ENCODE results near the gene ANKH. TPM values are rescaled to one million over a fixed set of nuclear protein-coding genes. Genes with fewer than 3 reads are reported as not detected.

ANKH gene
- total and polyA plus RNA-seq, 10 of the 15 experiments (the other 5 are each of a cell fraction or from before 2014, with no cell fraction given) = 2.1 to 43.9 (median 14.4) TPM

DNA sequence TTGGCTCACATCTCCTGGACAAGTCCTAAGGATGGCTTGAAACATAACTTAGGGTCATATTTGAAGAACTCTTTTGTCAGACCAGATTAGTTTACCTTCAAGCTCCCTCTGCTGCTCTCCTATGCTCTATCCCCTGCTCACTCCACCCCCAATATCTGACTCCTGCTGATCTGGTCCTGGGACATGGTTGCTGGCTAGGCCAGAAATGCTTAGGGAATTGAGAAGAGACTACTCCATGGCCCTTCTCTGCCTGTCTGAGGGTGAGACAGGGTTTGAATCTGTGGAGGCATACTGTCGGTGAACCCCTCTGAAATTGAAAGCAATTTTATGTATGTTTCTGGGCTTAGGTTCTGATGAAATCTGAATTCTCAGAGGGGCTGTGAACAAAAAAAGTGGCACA, 203.8 kb downstream of the ANKH start:
- Histone ChIP-seq H3K9ac (ENCODE audit: control insufficient read depth, insufficient read depth, low read length) (peak overlapping the region; percentile 62), H3K36me3 (ENCODE audit: control insufficient read depth in 2 of 2, insufficient read depth in 2 of 2, low read length in 1 of 2) (0 out of 4 replicates have a peak, but pooled peaks cover 0 to under 1% of the 10 kb centered on the region in 2 experiments), H3K4me3 (peak overlapping the region; percentile 84), H3K4me2 (ENCODE audit: control insufficient read depth, insufficient read depth) (peak overlapping the region; percentile 94), H3K27me3 (replicated peaks in 1 of 2; ENCODE audit: control insufficient read depth in 2 of 2, insufficient read depth in 2 of 2, low read length in 1 of 2) (no peaks in the 10 kb centered on the region), H3K27ac (ENCODE audit: control insufficient read depth, insufficient read depth) (peak overlapping the region; percentile 83), H3K4me1 (ENCODE audit: control insufficient read depth, insufficient read depth, low read length) (peaks cover 28% of the 10 kb centered on the region), H4K20me1 (ENCODE audit: control insufficient read depth, insufficient read depth) (no peaks in the 10 kb centered on the region; the same call in 1 of the 2 replicates), H3K79me2 (ENCODE audit: control insufficient read depth, insufficient read depth, low read length) (peaks cover 98% of the 10 kb centered on the region), H2AFZ (ENCODE audit: control insufficient read depth, low read depth, low read length) (no peak overlapping the region), H3K9me3 (replicated peaks; ENCODE audit: control insufficient read depth, insufficient read depth, low read length) (no peaks in the 10 kb centered on the region)
- FAIRE-seq (no peak), DNase-seq (ENCODE audit: low read depth, low spot score) (no peak), ATAC-seq (peak; percentile 0; the same call in 1 of the 3 replicates)
- intact Hi-C loops (cut with micrococcal nuclease; ENCODE audit: unreplicated experiment) = loop anchor here (5.0 kb wide), 2 partner anchors 415 to 520 kb away; no protein-coding TSS in a partner anchor
- BruUV-seq (replicated peaks) = no TSS peak
- WGBS (ENCODE audit: insufficient coverage, insufficient replicate concordance, low lambda C conversion rate, missing lambda C conversion rate) = 6% methylated on average over 1 of the region's 1 CpG
- ChIA-PET SMC1A (ENCODE audit: uncharacterized antibody, unreplicated experiment) (interaction anchor here (0.8 to 5.0 kb wide), 8 partner anchors 9 to 522 kb away, joined by 3 to 55 read pairs (median 4); no protein-coding TSS in a partner anchor), POLR2A (interaction anchor here (1.0 to 3.2 kb wide), 3 partner anchors 10 to 16 kb away, joined by 3 to 31 read pairs (median 7); no protein-coding TSS in a partner anchor), RAD21 (ENCODE audit: unreplicated experiment) (interaction anchor here (0.9 to 4.8 kb wide), 9 partner anchors 9 to 524 kb away, joined by 3 to 33 read pairs (median 4); partner anchors contain the start of gene TRIO), CTCF (interaction anchor here (0.7 to 2.6 kb wide), 9 partner anchors 9 to 496 kb away, joined by 3 to 14 read pairs (median 4); no protein-coding TSS in a partner anchor)
- in situ Hi-C loops (cut with MboI) = loop anchor here (25.0 kb wide), 1 partner anchor 505 kb away; no protein-coding TSS in a partner anchor
- TF ChIP-seq PAX5 (IDR thresholded peaks at IDR 0.05; ENCODE audit: borderline replicate concordance, low read depth, low read length) = no peak
- TF ChIP-seq EGR1 (IDR thresholded peaks at IDR 0.05; ENCODE audit: borderline replicate concordance in 1 of 2, low read depth in 2 of 2, low read length in 2 of 2) = no peak
- no peak for TF ChIP-seq ATF7 (IDR thresholded peaks at IDR 0.05; ENCODE audit: low read depth)
- TF ChIP-seq NFYA (IDR thresholded peaks at IDR 0.05; ENCODE audit: borderline replicate concordance, low read depth, low read length) = no peak
- TF ChIP-seq, protein P1, sequence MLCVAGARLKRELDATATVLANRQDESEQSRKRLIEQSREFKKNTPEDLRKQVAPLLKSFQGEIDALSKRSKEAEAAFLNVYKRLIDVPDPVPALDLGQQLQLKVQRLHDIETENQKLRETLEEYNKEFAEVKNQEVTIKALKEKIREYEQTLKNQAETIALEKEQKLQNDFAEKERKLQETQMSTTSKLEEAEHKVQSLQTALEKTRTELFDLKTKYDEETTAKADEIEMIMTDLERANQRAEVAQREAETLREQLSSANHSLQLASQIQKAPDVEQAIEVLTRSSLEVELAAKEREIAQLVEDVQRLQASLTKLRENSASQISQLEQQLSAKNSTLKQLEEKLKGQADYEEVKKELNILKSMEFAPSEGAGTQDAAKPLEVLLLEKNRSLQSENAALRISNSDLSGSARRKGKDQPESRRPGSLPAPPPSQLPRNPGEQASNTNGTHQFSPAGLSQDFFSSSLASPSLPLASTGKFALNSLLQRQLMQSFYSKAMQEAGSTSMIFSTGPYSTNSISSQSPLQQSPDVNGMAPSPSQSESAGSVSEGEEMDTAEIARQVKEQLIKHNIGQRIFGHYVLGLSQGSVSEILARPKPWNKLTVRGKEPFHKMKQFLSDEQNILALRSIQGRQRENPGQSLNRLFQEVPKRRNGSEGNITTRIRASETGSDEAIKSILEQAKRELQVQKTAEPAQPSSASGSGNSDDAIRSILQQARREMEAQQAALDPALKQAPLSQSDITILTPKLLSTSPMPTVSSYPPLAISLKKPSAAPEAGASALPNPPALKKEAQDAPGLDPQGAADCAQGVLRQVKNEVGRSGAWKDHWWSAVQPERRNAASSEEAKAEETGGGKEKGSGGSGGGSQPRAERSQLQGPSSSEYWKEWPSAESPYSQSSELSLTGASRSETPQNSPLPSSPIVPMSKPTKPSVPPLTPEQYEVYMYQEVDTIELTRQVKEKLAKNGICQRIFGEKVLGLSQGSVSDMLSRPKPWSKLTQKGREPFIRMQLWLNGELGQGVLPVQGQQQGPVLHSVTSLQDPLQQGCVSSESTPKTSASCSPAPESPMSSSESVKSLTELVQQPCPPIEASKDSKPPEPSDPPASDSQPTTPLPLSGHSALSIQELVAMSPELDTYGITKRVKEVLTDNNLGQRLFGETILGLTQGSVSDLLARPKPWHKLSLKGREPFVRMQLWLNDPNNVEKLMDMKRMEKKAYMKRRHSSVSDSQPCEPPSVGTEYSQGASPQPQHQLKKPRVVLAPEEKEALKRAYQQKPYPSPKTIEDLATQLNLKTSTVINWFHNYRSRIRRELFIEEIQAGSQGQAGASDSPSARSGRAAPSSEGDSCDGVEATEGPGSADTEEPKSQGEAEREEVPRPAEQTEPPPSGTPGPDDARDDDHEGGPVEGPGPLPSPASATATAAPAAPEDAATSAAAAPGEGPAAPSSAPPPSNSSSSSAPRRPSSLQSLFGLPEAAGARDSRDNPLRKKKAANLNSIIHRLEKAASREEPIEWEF (IDR thresholded peaks at IDR 0.05; ENCODE audit: insufficient replicate concordance, low read depth, low read length) = no peak

All from GM12878 (cell line).